Keratinocyte (primary cell): ENCODE results near the gene GPR21. TPM values are rescaled to one million over a fixed set of nuclear protein-coding genes. Genes with fewer than 3 reads are reported as not detected.

ENCODE experiments used
- DNase-seq: peaks from one replicate; pipeline ENCODE4 v3.0.0-alpha.2; 2011; ENCODE audit warnings: low read depth, missing footprints, low spot score
- FAIRE-seq: peaks from 2 replicates; lab custom pipeline; 2011; peaks lifted over from hg19 to GRCh38; lab: Jason Lieb, UNC
- H2AFZ ChIP-seq: 2 replicates; pipeline ENCODE4 v1.6.0; 2012; ENCODE audit warnings: low read length, control low read depth, inconsistent platforms; ENCODE audit not compliant: control insufficient read depth
- H3K27ac ChIP-seq: 2 replicates; pipeline ENCODE4 v1.5.1; 2011; ENCODE audit warnings: low read length; ENCODE audit not compliant: control insufficient read depth, insufficient read depth
- H3K27me3 ChIP-seq: 3 replicates; pipeline ENCODE4 v1.6.0; 2011; ENCODE audit warnings: low read length; ENCODE audit not compliant: control insufficient read depth, insufficient read depth; ENCODE audit errors: extremely low read depth
- H3K36me3 ChIP-seq, 2 experiments: 2 replicates in 1 of 2; 3 replicates in 1 of 2; pipeline ENCODE4 v1.5.1; 2011; ENCODE audit warnings: low read length in 2 of 2, mild to moderate bottlenecking in 1 of 2; ENCODE audit not compliant: control insufficient read depth in 2 of 2, insufficient read depth in 2 of 2; ENCODE audit errors: extremely low read depth in 1 of 2
- H3K4me1 ChIP-seq: 3 replicates; pipeline ENCODE4 v1.5.1; 2011; ENCODE audit warnings: low read length; ENCODE audit not compliant: control insufficient read depth, insufficient read depth; ENCODE audit errors: extremely low read depth
- H3K4me2 ChIP-seq: 3 replicates; pipeline ENCODE4 v1.6.0; 2011; ENCODE audit warnings: low read depth, low read length; ENCODE audit not compliant: control insufficient read depth, insufficient read depth; ENCODE audit errors: extremely low read depth
- H3K4me3 ChIP-seq, 3 experiments: fragments of 200-600 bp in 1 of 3; sonication (generic) in 1 of 3; 2 replicates in 2 of 3; 3 replicates in 1 of 3; pipeline ENCODE4 v1.5.1; 2011 to 2016; ENCODE audit warnings: low read length in 3 of 3, mild to moderate bottlenecking in 3 of 3, control low read depth in 2 of 3, inconsistent platforms in 1 of 3, low read depth in 1 of 3, mixed read lengths in 1 of 3, mixed run types in 1 of 3, moderate library complexity in 1 of 3; ENCODE audit not compliant: control insufficient read depth in 2 of 3, insufficient read depth in 2 of 3; ENCODE audit errors: extremely low read depth in 1 of 3
- H3K79me2 ChIP-seq: 2 replicates; pipeline ENCODE4 v1.6.0; 2012; ENCODE audit warnings: low read length; ENCODE audit not compliant: control insufficient read depth, insufficient read depth
- H3K9ac ChIP-seq: 3 replicates; pipeline ENCODE4 v1.6.0; 2011; ENCODE audit warnings: low read length; ENCODE audit not compliant: control insufficient read depth, insufficient read depth; ENCODE audit errors: extremely low read depth
- H3K9me1 ChIP-seq: 3 replicates; pipeline ENCODE4 v1.6.0; 2011; ENCODE audit warnings: low read length; ENCODE audit not compliant: control insufficient read depth, insufficient read depth; ENCODE audit errors: extremely low read depth
- H3K9me3 ChIP-seq: 2 replicates; pipeline ENCODE4 v1.5.1; 2012; ENCODE audit warnings: low read depth, low read length; ENCODE audit not compliant: control insufficient read depth
- H4K20me1 ChIP-seq: 3 replicates; pipeline ENCODE4 v1.6.0; 2011; ENCODE audit warnings: low read length; ENCODE audit not compliant: control insufficient read depth, insufficient read depth; ENCODE audit errors: extremely low read depth
- CTCF ChIP-seq, 3 experiments: IDR thresholded peaks in 1 of 3; conservative IDR thresholded peaks in 1 of 3; optimal IDR thresholded peaks in 1 of 3; 2 replicates in 2 of 3; 3 replicates in 1 of 3; pipeline versions ENCODE3 to v1.5.1; 2011; ENCODE audit warnings: low read length in 3 of 3, mild to moderate bottlenecking in 3 of 3, moderate library complexity in 2 of 3, control low read depth in 1 of 3, inconsistent platforms in 1 of 3; ENCODE audit not compliant: insufficient read depth in 2 of 3; ENCODE audit errors: extremely low read depth in 1 of 3
- EZH2 ChIP-seq: IDR thresholded peaks from one replicate; pipeline ENCODE4 v1.6.1; 2012; ENCODE audit warnings: inconsistent platforms, mild to moderate bottlenecking, low read length, moderate library complexity
- dilution Hi-C: fragments of 300-500 bp; cut with MboI; formaldehyde crosslinking; loops from one replicate; pipeline ENCODE4 v1.7.0; 2020; ENCODE audit warnings: low sequenced_read_pairs; ENCODE audit not compliant: extremely low pct_ligation_motif_present
- polyA plus RNA-seq, 5 experiments: library from polyadenylated mRNA; depleted of rRNA in 3 of 5; stranded (reverse) in 3 of 5; stranded (forward) in 1 of 5; unstranded in 1 of 5; fragments of >200 nt; gene quantifications; 1 replicate in 1 of 5; 2 replicates in 3 of 5; 3 replicates in 1 of 5; pipeline versions ENCODE4 v1.2.1 to v1.2.3, GENCODE V29; 2011 to 2012; ENCODE audit warnings: missing spikeins in 2 of 5, low read depth in 1 of 5, low replicate concordance in 1 of 5

GPR21 gene
- polyA plus RNA-seq, 1 donor (not counting 4 experiments of a cell fraction or from before 2014, with no cell fraction given), result 0.25 TPM

GRCh38 chr9:123058834-123059233, 25.4 kb downstream of the GPR21 start:
- no peak overlapping the region for H3K4me2 ChIP-seq
- no peak for DNase-seq
- FAIRE-seq, result no peak
- no peak overlapping the region for H3K4me3 ChIP-seq
- H3K36me3 ChIP-seq, result peaks cover 3 to 5% of the 10 kb centered on the region in 2 experiments
- no peaks in the 10 kb centered on the region for H3K27me3 ChIP-seq
- no peak for TF ChIP-seq CTCF (optimal IDR thresholded peaks at IDR 0.05 in 1 of 3, IDR thresholded peaks at IDR 0.05 in 1 of 3, conservative IDR thresholded peaks at IDR 0.05 in 1 of 3; ENCODE audit: extremely low read depth in 1 of 3, insufficient read depth in 2 of 3, low read length in 3 of 3)
- TF ChIP-seq EZH2, result no peak
- no peaks in the 10 kb centered on the region for H3K9me3 ChIP-seq
- no peak overlapping the region for H2AFZ ChIP-seq
- no peaks in the 10 kb centered on the region for H3K4me1 ChIP-seq
- H3K27ac ChIP-seq, result no peak overlapping the region
- H3K79me2 ChIP-seq, result no peaks in the 10 kb centered on the region
- dilution Hi-C loops, result no loop called here
- no peak overlapping the region for H3K9ac ChIP-seq
- no peaks in the 10 kb centered on the region for H3K9me1 ChIP-seq
- no peaks in the 10 kb centered on the region for H4K20me1 ChIP-seq

- no peaks in the 10 kb centered on the region for H4K20me1 ChIP-seq
- no peaks in the 10 kb centered on the region for H3K79me2 ChIP-seq
- dilution Hi-C loops, result no loop called here
- H3K4me1 ChIP-seq, result no peaks in the 10 kb centered on the region
- no peak for FAIRE-seq
- no peak overlapping the region for H3K4me2 ChIP-seq
- H3K36me3 ChIP-seq, result peaks cover 3 to 5% of the 10 kb centered on the region in 2 experiments
- no peak overlapping the region for H3K4me3 ChIP-seq
- DNase-seq, result no peak
- no peaks in the 10 kb centered on the region for H3K9me3 ChIP-seq
- no peak overlapping the region for H3K9ac ChIP-seq
- H3K27ac ChIP-seq, result no peak overlapping the region
- TF ChIP-seq CTCF (optimal IDR thresholded peaks at IDR 0.05 in 1 of 3, IDR thresholded peaks at IDR 0.05 in 1 of 3, conservative IDR thresholded peaks at IDR 0.05 in 1 of 3; ENCODE audit: extremely low read depth in 1 of 3, insufficient read depth in 2 of 3, low read length in 3 of 3), result no peak
- H2AFZ ChIP-seq, result no peak overlapping the region
- H3K9me1 ChIP-seq, result no peaks in the 10 kb centered on the region
- H3K27me3 ChIP-seq, result no peaks in the 10 kb centered on the region
These were observed 26.2 kb downstream of the GPR21 start for GRCh38 chr9:123059472-123060220.
